ENCODE results near the gene FEN1. TPM values are rescaled to one million over a fixed set of nuclear protein-coding genes. Genes with fewer than 3 reads are reported as not detected.
A peak's percentile ranks its signal among the peaks of the same experiment; 100 is the strongest.

FEN1 gene
- total and polyA plus RNA-seq, 2 of the 13 experiments (the other 11 are each of a cell fraction or from before 2014, with no cell fraction given), result 12.4 to 102 TPM

GRCh38 chr11:61814247-61814957 is 21.7 kb downstream of the FEN1 start:
- peak overlapping the region; percentile 37 to 72 (median 55); a peak in 5 of 6 replicates for H3K4me3 ChIP-seq (replicated peaks in 1 of 3; ENCODE audit: insufficient read depth in 1 of 3, low read depth in 2 of 3, low read length in 3 of 3)
- no peak for FAIRE-seq
- CTCF ChIA-PET (ENCODE audit: low intra/inter-chr PET ratio, low total read pairs), result no interaction called here
- peaks cover 34% of the 10 kb centered on the region for H3K4me1 ChIP-seq (ENCODE audit: insufficient read depth, low read length)
- in situ Hi-C loops (cut with HindIII; ENCODE audit: extremely low pct_ligation_motif_present, low pct_unique_long_range_greater_than_20kb) (no loop called here), intact Hi-C loops (cut with micrococcal nuclease; ENCODE audit: unreplicated experiment) (no loop called here)
- WGBS (ENCODE audit: low lambda C conversion rate), result 85% methylated on average over 16 of the region's 16 CpGs
- H3K36me3 ChIP-seq (replicated peaks in 1 of 2; ENCODE audit: control insufficient read depth in 1 of 2, insufficient read depth in 2 of 2, low read length in 2 of 2), result peaks cover 22 to 42% of the 10 kb centered on the region in 2 experiments
- H4K20me1 ChIP-seq (ENCODE audit: insufficient read depth, low read length), result no peaks in the 10 kb centered on the region
- POLR2A ChIA-PET, result interaction anchor here (0.8 to 5.8 kb wide), 32 partner anchors 7 to 831 kb away, joined by 3 to 50 read pairs (median 6); partner anchors contain the start of genes BEST1, CPSF7, FADS2 and FEN1
- peak overlapping the region; percentile 94 for H3K9ac ChIP-seq (ENCODE audit: insufficient read depth, low read depth, low read length)
- peak; percentile 41 for DNase-seq (ENCODE audit: low spot score)
- no peaks in the 10 kb centered on the region for H3K9me3 ChIP-seq (ENCODE audit: low read length)
- H3K4me2 ChIP-seq (ENCODE audit: low read depth, low read length), result peak overlapping the region; percentile 99
- no peak overlapping the region for H2AFZ ChIP-seq (ENCODE audit: low read length)
- ATAC-seq, result no peak
- H3K79me2 ChIP-seq (ENCODE audit: insufficient read depth, low read length), result peaks cover 25% of the 10 kb centered on the region
- no peaks in the 10 kb centered on the region; a peak in 1 of 5 replicates for H3K27me3 ChIP-seq (ENCODE audit: control insufficient read depth in 1 of 2, insufficient read depth in 2 of 2, low read length in 2 of 2)
- H3K27ac ChIP-seq (ENCODE audit: extremely low read length, insufficient read depth, low read length), result peak overlapping the region; percentile 99
- TSS peak; percentile 64 for BruUV-seq (replicated peaks)
- no peak for TF ChIP-seq GPN1 (CRISPR knock-in tag; IDR thresholded peaks at IDR 0.05; ENCODE audit: borderline replicate concordance)
- 0 out of 2 replicates have a peak, but pooled peaks have one; percentile 51 for TF ChIP-seq NPAS2 (CRISPR knock-in tag; IDR thresholded peaks at IDR 0.05; ENCODE audit: borderline replicate concordance)
- no peak for TF ChIP-seq SOX13 (IDR thresholded peaks at IDR 0.05)
- no peak; a peak in 1 of 4 replicates for TF ChIP-seq SOX13 (CRISPR knock-in tag; conservative IDR thresholded peaks at IDR 0.05 in 1 of 2, IDR thresholded peaks at IDR 0.05 in 1 of 2)
- no peak for TF ChIP-seq ZNF263 (CRISPR knock-in tag; IDR thresholded peaks at IDR 0.05)
- TF ChIP-seq BCL6 (CRISPR knock-in tag; IDR thresholded peaks at IDR 0.05), result no peak
- TF ChIP-seq NONO (IDR thresholded peaks at IDR 0.05), result no peak
- no peak for TF ChIP-seq NONO (CRISPR knock-in tag; conservative IDR thresholded peaks at IDR 0.05)
- no peak for TF ChIP-seq ZNF772 (CRISPR knock-in tag; IDR thresholded peaks at IDR 0.05)
- no peak for TF ChIP-seq XBP1 (CRISPR knock-in tag; IDR thresholded peaks at IDR 0.05)
- no peak for TF ChIP-seq ZNF589 (CRISPR knock-in tag; conservative IDR thresholded peaks at IDR 0.05)
- TF ChIP-seq ZNF749 (CRISPR knock-in tag; IDR thresholded peaks at IDR 0.05; ENCODE audit: borderline replicate concordance), result 0 out of 2 replicates have a peak, but pooled peaks have one; percentile 29
- TF ChIP-seq NKX3-1 (CRISPR knock-in tag; IDR thresholded peaks at IDR 0.05), result no peak
- no peak for TF ChIP-seq ZSCAN25 (CRISPR knock-in tag; IDR thresholded peaks at IDR 0.05)
- TF ChIP-seq AKNA (CRISPR knock-in tag; IDR thresholded peaks at IDR 0.05; ENCODE audit: borderline replicate concordance), result no peak
- 0 out of 2 replicates have a peak, but pooled peaks have one; percentile 8 for TF ChIP-seq ZNF414 (CRISPR knock-in tag; IDR thresholded peaks at IDR 0.05)
- TF ChIP-seq ZBTB38 (CRISPR knock-in tag; IDR thresholded peaks at IDR 0.05), result peak; percentile 78
- no peak for TF ChIP-seq SIX4 (CRISPR knock-in tag; IDR thresholded peaks at IDR 0.05)
- no peak for TF ChIP-seq HCFC1 (IDR thresholded peaks at IDR 0.05; ENCODE audit: low read depth, low read length)
- no peak for TF ChIP-seq ARNT (IDR thresholded peaks at IDR 0.05)
- TF ChIP-seq PAX8 (CRISPR knock-in tag; IDR thresholded peaks at IDR 0.05; ENCODE audit: borderline replicate concordance), result no peak
- TF ChIP-seq ZNF547 (CRISPR knock-in tag; IDR thresholded peaks at IDR 0.05), result no peak
